ENCODE measurements around the gene ART5.
"Not testable (repeated sequence)": the region's sequence is repeated elsewhere in the genome, so short reads cannot be mapped to it uniquely, and the experiment has no call there.

The ART5 gene

GRCh38 chr11:3655547-3655946 is 13.8 kb upstream of the ART5 start:
- no peak for DNase-seq

GRCh38 chr11:3652514-3652913 is 10.7 kb upstream of the ART5 start:
- DNase-seq: not testable (repeated sequence)

- DNase-seq: not testable (repeated sequence)
These were observed 7.6 kb upstream of the ART5 start for GRCh38 chr11:3649374-3649773.

GRCh38 chr11:3648843-3649242 is 7.1 kb upstream of the ART5 start:
- not testable (repeated sequence) for DNase-seq

GRCh38 chr11:3645552-3645951 is 3.8 kb upstream of the ART5 start:
- no peak for DNase-seq

- no peak for DNase-seq
These were observed 3.0 kb upstream of the ART5 start, which contains the start of gene ART1 for GRCh38 chr11:3644817-3645235. TSS of gene ART1 (plus strand) at chr11:3645128. CDS start at chr11:3659214, 14,086 bp downstream.

- DNase-seq: not testable (repeated sequence)
These were observed 1.3 kb upstream of the ART5 start for GRCh38 chr11:3643102-3643546.

GRCh38 chr11:3642071-3642951 is 519 bp upstream of the ART5 start:
- DNase-seq: peak in 1 of 2 donors; percentile 13

- DNase-seq: no peak
These were observed 601 bp downstream of the ART5 start for GRCh38 chr11:3641191-3641590.

GRCh38 chr11:3639841-3640240 is 2.0 kb downstream of the ART5 start:
- no peak for DNase-seq

GRCh38 chr11:3638513-3638912 is 3.3 kb downstream of the ART5 start:
- DNase-seq: no peak

- no peak for DNase-seq
These were observed 4.6 kb downstream of the ART5 start for GRCh38 chr11:3637201-3637600.

- no peak for DNase-seq
These were observed 6.0 kb downstream of the ART5 start for GRCh38 chr11:3635641-3636375.

- no peak for DNase-seq
These were observed 9.6 kb downstream of the ART5 start for GRCh38 chr11:3632070-3632660.

GRCh38 chr11:3631331-3631730 is 10.5 kb downstream of the ART5 start:
- DNase-seq: no peak

- no peak for DNase-seq
These were observed 14.5 kb downstream of the ART5 start for GRCh38 chr11:3627291-3627690.

- peak; percentile 46 to 95 for DNase-seq
These were observed 15.4 kb downstream of the ART5 start for GRCh38 chr11:3626250-3626960.

GRCh38 chr11:3623767-3624458 is 17.9 kb downstream of the ART5 start:
- DNase-seq: no peak

GRCh38 chr11:3623121-3623520 is 18.7 kb downstream of the ART5 start:
- no peak for DNase-seq

- DNase-seq: no peak
These were observed 19.3 kb downstream of the ART5 start for GRCh38 chr11:3622521-3622920.

- no peak for DNase-seq
These were observed 23.8 kb downstream of the ART5 start for GRCh38 chr11:3617990-3618389.

Measured in bone marrow (tissue), 2 donors.